Measurements from ENCODE around the gene PDSS1. TPM values are rescaled to one million over a fixed set of nuclear protein-coding genes. Genes with fewer than 3 reads are reported as not detected.

PDSS1 gene
- total RNA-seq, 1 experiment from 2014 or later: 18.4 TPM

DNA sequence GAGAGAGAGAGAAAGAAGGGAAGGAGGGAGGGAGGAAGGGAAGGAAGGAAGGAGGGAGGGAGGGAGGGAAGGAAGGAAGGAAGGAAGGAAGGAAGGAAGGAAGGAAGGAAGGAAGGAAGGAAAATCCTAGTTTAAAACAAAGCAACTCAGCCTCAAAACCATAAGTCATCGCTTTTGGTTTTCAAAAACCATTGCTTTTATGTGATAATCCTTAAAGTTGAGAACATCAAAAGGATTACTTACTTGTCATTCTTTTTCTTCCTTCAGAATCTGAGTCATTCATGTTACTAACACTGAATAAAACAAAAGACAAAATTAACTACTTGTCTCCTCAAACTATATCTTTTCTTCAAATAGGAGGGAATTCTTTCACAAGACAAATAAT lies 21.6 kb upstream of the PDSS1 start:
- no peak overlapping the region for H2AFZ ChIP-seq (ENCODE audit: low read length)
- Mint-ChIP-seq H3K4me1 (no peaks in the 10 kb centered on the region), H3K36me3 (ENCODE audit: insufficient read depth in 1 of 3, low read depth in 3 of 3) (no peaks in the 10 kb centered on the region), H3K9me3 (no peaks in the 10 kb centered on the region), H3K27me3 (ENCODE audit: low read depth) (no peaks in the 10 kb centered on the region), H3K4me3 (no peak overlapping the region), H3K27ac (no peak overlapping the region)
- no peak overlapping the region for H4K91ac ChIP-seq (ENCODE audit: insufficient read length, low read depth, low read length)
- no peak overlapping the region for H3K18ac ChIP-seq (ENCODE audit: insufficient read length, low read depth, low read length)
- H4K5ac ChIP-seq (ENCODE audit: insufficient read length, low read depth, low read length): no peak overlapping the region
- no peaks in the 10 kb centered on the region for H3K27me3 ChIP-seq (ENCODE audit: insufficient read depth, low read length)
- H4K8ac ChIP-seq (replicated peaks; ENCODE audit: insufficient read length, low read depth, low read length): no peak overlapping the region
- H3K4ac ChIP-seq (ENCODE audit: low read depth, low read length): no peak overlapping the region
- no peak overlapping the region for H2BK12ac ChIP-seq (ENCODE audit: insufficient read length, low read depth, low read length)
- H3K79me2 ChIP-seq (ENCODE audit: insufficient read depth, low read length): no peaks in the 10 kb centered on the region
- H3K4me1 ChIP-seq (ENCODE audit: insufficient read depth, low read length): no peaks in the 10 kb centered on the region
- TF ChIP-seq, protein P1, sequence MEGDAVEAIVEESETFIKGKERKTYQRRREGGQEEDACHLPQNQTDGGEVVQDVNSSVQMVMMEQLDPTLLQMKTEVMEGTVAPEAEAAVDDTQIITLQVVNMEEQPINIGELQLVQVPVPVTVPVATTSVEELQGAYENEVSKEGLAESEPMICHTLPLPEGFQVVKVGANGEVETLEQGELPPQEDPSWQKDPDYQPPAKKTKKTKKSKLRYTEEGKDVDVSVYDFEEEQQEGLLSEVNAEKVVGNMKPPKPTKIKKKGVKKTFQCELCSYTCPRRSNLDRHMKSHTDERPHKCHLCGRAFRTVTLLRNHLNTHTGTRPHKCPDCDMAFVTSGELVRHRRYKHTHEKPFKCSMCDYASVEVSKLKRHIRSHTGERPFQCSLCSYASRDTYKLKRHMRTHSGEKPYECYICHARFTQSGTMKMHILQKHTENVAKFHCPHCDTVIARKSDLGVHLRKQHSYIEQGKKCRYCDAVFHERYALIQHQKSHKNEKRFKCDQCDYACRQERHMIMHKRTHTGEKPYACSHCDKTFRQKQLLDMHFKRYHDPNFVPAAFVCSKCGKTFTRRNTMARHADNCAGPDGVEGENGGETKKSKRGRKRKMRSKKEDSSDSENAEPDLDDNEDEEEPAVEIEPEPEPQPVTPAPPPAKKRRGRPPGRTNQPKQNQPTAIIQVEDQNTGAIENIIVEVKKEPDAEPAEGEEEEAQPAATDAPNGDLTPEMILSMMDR (conservative IDR thresholded peaks at IDR 0.05): no peak
- no peak overlapping the region for H2BK120ac ChIP-seq (ENCODE audit: low read depth, low read length, poor library complexity, severe bottlenecking)
- H3K23ac ChIP-seq (ENCODE audit: insufficient read length, low read depth, low read length): no peak overlapping the region
- H3K9me3 ChIP-seq (ENCODE audit: control insufficient read depth, low read depth, low read length): no peaks in the 10 kb centered on the region
- H3K79me1 ChIP-seq (ENCODE audit: insufficient read depth, low read depth, low read length, poor library complexity, severe bottlenecking): no peaks in the 10 kb centered on the region
- no peak overlapping the region for H2BK15ac ChIP-seq (ENCODE audit: low read depth, low read length)
- no peak for DNase-seq
- H3K9ac ChIP-seq (ENCODE audit: extremely low read depth, insufficient read length, low read length): no peak overlapping the region
- H2AK5ac ChIP-seq (ENCODE audit: insufficient read length, low read length): no peak overlapping the region
- H2BK5ac ChIP-seq (ENCODE audit: insufficient read length, low read length): no peak overlapping the region
- no peak overlapping the region for H3K4me2 ChIP-seq (ENCODE audit: insufficient read depth, insufficient read length, low read length)
- H2BK20ac ChIP-seq (ENCODE audit: low read depth, low read length, poor library complexity, severe bottlenecking): no peak overlapping the region
- no peak overlapping the region for H3K14ac ChIP-seq (ENCODE audit: insufficient read depth, low read length)
- no peak overlapping the region for H3K56ac ChIP-seq (ENCODE audit: insufficient read length, low read depth, low read length)
- H3T11ph ChIP-seq (ENCODE audit: low read length): no peak overlapping the region
- no peaks in the 10 kb centered on the region for H4K20me1 ChIP-seq (ENCODE audit: control insufficient read depth, insufficient read depth, insufficient read length)
- H3K23me2 ChIP-seq (ENCODE audit: insufficient read length, low read depth, low read length, poor library complexity, severe bottlenecking): no peaks in the 10 kb centered on the region
- no peak overlapping the region for H3K27ac ChIP-seq (ENCODE audit: insufficient read length, low read depth, low read length)
- WGBS (ENCODE audit: extremely low coverage, insufficient read length, low lambda C conversion rate): no CpG with 5 or more reads among the region's 1 CpG
